HG03460 (cell line): Measurements from ENCODE around the gene ESR1.
"Not testable (repeated sequence)": the region's sequence is repeated elsewhere in the genome, so short reads cannot be mapped to it uniquely, and the experiment has no call there.

ENCODE experiments used
- ATAC-seq: cut with Tn5 transposase; IDR thresholded peaks from one replicate; pipeline ENCODE4 v1.9.1; 2021; ENCODE audit not compliant: unreplicated experiment

ESR1 gene

DNA sequence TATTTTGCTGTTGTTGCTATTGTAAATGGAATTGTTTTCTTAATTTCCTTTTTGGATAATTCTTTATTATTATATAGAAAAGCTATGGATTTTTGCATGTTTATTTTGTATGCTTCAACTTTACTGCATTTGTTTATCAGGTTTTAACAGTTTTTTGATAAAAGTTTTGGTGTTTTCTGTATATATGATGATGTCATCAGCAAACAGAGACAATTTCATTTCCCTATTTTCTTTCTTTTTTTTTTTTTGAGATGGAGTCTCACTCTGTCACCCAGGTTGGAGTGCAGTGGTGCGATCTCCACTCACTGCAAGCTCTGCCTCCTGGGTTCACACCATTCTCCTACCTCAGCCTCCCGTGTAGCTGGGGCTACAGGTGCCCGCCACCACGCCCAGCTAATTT, 156.9 kb downstream of the ESR1 start:
- ATAC-seq: not testable (repeated sequence)

DNA sequence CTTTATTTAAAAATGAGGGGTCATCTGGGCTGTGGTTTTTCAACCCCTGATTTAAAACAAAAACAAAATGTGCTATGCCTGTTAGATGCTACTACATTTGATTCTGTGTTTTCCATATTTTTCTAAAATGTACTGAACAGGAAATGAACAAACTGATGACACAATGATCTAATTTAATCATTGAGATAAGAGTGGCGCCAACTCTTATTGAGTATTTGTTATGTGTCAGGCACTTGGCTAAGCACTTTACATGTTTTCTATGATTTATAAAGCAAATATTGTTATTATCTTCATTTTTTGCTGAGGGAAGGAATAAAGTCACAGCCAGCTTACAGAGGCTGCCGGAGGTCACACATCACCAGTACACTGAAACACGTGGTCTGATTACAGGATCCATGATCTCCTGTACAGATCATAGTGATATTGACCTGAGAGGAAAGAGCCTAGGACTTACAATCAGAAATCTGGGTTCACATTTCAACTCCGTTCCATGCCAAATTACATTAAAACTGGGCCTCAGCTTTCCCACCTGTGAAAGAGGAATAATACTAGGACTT, 166.7 kb downstream of the ESR1 start:
- ATAC-seq: no peak

DNA sequence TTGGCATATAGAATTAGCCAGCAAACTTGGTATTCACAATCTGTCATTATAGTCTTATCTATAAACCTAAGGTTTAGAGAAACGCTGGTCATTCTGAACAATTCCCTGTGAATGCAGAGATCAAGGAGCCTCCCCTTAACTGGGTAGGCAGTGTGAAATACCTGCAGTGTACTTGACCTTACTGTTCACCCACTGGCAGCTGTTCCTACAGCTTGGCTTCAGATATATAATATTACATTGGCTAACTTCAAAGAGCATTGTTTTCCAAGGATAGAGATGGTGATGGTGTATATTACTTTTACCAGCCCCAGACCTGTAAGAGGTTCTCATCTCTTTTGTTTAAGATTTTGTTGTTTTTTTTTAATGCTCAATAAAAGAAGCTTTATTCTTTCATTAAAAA, 168.3 kb downstream of the ESR1 start:
- ATAC-seq: no peak

DNA sequence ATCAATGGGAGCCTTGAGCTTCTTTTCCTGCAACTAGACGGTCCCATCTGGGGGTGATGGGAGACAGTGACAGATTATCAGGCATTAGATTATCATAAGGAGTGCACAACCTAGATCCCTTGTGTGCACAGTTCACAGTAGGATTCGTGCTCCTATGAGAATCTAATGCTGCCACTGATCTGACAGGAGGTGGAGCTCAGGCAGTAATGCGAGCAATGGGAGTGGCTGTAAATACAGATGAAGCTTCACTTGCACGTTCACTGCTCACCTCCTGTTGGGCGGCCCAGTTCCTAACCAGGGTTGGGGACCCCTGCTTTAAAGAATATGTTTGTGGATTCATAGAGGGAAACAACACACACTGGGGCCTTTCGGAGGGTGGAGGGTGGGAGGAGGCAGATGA, 180.7 kb downstream of the ESR1 start:
- not testable (repeated sequence) for ATAC-seq

DNA sequence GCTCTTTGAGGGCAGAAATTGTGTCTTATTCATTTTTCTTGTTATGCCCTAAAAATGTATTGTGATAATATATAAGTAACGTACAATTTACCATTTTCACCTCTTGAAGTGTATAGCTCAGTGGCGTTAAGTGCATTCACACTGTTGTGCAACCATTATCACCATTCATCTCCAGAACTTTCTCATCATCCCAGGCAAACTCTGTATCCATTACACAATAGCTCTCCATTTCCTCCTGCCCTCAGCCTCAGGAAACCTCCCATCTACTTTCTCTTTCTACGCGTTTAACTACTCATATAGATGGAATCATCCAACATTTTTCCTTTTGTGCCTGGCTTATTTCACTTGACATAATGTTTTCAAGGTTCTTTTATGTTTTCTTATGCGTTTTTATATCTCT, 184.6 kb downstream of the ESR1 start:
- ATAC-seq: no peak

DNA sequence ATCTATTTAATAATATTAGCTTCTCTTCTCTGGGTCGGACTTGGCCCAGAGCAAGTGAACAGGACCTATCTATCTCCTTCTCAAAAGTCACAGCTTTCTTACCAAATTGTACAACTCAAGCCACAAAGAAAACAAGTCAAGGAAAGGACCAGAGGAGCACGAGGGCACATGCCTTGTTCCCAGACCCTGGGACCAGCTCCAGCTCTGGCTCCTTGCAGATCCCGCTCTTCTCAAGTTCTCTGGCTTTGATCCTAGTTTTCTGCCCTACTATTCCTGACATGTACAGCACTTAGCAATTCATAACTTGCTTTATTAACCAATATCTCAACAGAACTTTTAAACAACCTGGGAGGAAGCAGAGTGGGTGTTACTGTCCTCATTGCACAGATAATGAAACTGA, 185.9 kb downstream of the ESR1 start:
- ATAC-seq: no peak

DNA sequence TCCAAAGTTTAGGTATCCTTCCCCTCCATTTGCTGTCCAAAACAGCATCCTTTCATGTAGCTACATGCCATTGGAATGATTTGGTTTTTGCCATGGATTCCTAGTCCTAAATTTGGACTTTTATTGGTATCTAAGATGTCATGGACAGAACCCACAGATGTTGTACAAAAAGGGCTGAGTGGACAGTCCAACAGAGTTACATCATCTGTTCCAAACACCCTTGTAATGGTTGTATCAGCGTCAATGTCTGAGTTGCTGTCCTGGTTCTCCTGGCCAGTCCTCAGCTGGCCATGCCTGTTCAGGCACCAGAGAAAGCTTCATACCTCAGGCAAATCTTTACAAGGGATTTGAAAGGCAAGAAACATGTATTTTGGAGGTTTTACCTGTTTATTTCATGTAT, 191.3 kb downstream of the ESR1 start:
- ATAC-seq: no peak

DNA sequence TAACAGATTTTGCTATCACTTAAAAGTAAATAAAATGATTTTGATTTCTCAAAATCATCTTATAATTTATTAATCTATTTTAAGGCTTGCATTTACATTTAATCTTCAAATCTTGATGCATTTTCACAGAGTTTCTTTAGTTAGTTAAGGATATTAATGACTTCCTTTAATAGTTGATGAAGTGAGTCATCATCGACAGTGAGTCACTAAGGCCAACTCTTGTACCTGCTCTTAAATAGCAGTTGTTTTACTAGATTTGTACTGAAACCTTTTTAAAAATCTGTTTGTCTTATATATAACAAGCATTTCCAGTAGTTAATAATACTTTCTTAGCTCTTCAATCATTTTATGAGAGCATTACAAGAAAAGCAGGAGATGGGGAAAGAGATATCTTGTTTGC, 191.7 kb downstream of the ESR1 start:
- ATAC-seq: no peak

DNA sequence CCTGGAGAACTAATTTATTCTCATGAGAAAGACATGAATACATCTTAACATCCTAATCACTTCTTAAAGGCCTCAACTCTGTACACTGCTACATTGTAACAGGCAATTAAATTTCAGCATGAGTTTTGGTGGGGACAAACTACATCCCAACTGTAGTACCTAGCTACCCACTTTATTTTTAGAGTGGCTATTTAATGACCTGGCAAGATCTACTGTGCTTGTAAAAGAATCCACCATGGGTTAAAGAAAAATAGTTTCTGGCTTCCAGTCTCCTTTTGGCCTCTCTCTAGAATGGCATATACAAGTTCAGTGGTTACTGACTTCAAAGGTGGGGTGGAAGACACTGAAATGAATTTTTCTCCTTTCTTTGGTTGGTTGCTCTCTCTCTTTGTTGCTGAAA, 193.9 kb downstream of the ESR1 start:
- no peak for ATAC-seq

DNA sequence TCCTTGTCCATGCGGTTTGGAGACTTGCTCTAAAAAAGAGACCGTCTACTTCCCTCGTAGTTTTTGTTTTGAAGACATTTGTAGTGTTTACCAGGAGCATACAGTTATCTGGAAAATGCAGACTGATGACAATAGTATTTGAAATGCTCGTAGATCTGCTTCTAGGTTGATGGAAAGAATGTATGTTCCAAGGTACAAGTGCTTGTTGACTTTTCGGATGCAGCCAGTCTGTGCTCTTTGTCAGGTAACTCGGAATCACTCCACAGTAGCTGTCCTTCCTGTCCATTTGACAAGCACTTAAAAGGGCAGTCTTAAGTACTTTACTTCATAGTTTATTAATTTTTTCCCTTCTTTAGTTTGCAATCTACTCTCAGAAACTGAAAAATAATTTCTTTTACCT, 194.8 kb downstream of the ESR1 start:
- ATAC-seq: no peak

DNA sequence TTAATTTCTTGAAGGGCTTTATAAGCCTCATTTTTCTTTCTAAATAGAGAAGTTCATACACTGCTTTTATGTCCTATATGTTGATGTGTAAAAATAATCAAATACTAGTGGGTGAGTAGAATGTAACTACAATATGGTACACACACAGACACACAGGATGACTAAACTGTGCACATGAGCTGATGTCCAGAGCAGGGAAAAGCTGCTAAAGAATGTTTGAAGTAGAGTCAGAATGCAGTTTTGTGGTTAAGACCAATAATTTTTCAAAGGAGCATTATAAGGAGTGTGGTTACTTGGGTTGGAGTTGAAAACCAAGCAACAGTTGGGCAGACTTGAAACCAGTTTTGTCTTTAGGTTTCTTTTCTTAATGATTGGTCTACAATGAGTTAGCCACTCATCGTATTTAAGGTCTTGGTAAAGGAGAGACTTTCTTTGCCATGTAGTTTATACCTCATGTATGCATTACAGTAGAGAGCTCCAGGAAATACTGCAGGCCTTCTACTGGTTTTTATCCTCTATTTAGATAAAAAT, 196.6 kb downstream of the ESR1 start:
- ATAC-seq: no peak

DNA sequence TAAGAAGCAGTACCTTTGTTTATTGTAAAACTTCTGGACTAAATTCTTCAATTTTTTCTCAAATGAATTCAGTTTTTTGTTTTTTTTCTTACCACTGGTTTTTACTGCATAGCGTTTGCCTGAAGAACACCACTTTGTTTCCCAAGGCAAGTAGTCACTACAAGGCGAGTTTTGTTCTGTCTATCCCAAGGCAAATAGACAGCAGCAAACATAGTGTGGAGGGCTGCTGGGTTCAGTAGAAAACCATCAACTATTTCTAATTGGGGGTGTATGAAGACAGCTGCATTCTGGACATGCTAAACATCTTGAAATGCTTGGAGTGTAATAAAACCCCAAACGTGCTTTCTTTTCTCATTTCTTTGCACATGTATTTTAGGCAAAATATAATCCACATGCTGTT, 197.4 kb downstream of the ESR1 start:
- no peak for ATAC-seq

DNA sequence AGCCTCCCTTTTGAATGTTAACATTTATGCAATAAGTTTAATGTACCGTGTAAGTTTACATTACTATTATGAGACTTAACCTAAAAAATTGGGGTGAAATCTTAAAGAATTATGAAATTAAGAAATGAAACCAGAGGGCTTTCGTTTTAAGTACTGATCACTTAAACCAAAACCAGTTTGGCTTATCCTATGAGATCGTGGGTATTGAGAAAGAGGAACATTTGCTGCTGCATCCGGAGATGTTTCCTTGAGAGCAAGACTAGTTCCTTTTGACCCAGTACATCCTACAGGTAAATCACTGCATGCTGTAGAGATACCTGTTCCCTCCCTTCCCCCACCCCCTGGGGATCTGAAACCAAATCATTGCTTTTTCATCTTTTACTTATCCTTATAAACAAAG, 201.3 kb downstream of the ESR1 start:
- no peak for ATAC-seq

DNA sequence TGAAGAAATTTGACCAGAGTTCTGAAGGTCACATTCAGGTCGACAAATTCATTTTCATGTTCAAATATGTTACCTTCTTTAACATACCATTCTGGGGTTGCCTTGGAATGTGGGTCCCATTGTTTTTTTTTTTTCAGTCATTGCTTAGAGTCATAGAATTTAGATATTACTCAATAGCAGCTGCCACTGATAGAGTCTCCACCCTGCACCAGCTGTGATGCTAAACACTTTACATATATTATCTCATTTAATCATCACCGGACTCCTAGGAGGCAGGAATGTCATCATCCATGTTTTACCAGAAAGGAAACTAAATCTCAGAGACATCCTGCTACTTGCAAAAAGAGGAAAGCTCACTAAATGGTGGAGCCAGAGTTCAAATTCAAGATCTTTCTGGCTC, 204.7 kb downstream of the ESR1 start:
- no peak for ATAC-seq

DNA sequence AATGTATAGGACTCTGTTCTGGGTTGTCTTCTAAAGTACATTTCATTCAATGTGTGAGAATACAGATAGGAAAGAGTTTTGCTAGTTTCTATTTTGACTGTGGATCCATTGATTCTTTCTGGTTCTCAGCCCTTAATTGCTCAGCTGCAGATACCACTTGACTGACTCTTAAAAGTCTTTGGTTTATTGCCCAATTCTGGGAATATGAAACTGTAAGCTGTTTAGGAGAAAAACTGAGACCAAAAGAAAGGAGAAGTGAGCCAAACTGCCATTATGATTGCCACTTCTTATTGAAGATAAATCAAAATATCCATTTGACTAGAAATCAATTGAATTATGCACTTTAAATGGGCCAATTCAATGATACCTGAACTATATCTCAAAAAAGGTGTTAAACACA, 211.4 kb downstream of the ESR1 start:
- ATAC-seq: no peak

DNA sequence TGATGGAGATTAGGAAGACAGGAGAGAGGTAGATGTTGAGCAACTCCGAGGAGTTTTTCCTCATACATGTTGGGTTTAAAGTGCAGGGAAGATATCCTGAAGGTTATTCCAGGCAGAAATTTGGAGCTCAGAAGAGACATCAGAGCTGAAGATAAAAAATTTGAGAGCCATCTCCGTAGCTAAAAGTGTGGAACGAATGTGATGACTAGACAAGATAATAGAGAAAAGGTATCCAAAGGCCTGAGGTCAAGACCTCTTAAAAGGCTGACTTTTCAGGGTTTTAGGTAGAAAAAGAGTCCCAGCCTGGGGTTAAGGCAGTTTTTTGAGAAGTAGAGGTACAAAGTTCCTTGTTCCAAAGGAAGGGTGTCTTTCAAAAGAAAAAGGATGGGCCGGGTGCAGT, 214.8 kb downstream of the ESR1 start:
- no peak for ATAC-seq

DNA sequence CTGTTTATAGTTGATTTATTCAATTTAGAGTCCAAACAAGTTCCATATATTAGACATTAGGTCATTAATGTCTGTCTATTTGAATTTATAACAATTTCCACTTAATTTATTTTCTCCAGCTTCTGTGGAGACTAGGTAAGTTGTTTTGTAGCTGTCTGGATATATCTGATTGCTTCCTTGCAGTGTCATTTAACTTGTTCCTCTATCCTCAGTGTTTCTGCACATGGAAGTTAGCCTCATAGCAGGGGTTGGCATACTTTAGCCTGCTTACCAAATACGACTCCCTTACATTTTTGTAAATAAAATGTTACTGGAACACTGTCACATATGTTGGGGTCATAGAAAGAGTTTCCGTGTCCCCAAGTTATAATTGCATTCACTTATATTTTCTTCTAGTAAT, 216.1 kb downstream of the ESR1 start:
- ATAC-seq: no peak

DNA sequence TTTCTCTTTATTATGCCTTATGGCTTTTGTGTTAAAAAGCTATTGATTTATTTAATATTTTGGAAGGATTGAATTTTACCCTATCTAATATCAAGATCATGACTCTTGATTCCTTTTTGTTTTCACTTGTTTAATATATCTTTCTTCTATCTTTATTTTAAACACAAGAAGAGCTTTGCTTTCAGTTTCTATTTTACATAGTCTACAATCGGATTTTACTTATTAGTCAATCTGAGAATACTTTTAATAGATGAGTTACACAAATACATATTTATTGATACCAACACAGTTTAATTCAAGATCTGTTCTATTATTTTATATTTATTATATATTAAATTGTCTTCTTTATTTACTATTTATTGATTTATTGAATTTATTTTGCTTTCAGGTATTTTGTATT, 218.8 kb downstream of the ESR1 start:
- ATAC-seq: no peak

DNA sequence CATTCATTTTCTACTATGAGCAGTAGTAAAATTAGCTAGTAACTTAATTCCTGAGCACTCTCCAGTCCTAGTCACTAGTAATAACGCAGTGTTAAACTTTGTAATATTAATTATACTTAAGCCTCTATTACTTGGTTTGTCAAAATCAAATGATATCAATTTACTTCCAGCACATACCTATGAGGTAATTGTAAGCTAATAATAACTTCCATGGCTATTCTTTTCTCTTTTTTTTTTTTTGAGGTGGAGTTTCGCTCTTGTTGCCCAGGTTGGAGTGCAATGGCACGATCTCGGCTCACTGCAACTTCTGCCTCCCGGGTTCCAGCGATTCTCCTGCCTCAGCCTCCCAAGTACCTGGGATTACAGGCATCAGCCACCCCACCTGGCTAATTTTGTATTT, 219.3 kb downstream of the ESR1 start:
- ATAC-seq: not testable (repeated sequence)

DNA sequence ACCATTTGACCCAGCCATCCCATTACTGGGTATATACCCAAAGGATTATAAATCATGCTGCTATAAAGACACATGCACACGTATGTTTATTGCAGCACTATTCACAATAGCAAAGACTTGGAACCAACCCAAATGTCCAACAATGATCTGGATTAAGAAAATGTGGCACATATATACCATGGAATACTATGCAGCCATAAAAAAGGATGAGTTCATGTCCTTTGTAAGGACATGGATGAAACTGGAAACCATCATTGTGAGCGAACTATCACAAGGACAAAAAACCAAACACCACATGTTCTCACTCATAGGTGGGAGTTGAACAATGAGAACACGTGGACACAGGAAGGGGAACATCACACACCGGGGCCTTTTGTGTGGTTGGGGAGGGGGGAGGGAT, 226.3 kb downstream of the ESR1 start:
- not testable (repeated sequence) for ATAC-seq

DNA sequence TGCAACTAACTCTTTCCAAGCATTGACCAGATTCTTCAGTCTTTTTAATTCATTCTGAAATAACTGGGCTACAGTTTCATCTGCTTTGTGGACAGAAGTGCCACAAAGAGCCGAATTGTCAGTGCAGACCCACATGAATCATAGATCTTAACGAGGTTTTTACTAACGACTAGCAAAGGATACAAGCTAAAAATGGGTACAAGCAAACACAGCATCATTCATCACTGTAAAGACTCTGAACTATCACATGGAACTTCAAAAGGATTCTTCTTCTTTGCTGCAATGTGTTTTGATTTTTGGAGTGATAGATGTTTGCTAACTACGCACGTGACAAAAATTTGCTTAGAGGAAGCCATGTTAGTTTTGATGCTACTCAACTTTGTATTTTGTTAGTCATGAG, 227.1 kb downstream of the ESR1 start:
- no peak for ATAC-seq

DNA sequence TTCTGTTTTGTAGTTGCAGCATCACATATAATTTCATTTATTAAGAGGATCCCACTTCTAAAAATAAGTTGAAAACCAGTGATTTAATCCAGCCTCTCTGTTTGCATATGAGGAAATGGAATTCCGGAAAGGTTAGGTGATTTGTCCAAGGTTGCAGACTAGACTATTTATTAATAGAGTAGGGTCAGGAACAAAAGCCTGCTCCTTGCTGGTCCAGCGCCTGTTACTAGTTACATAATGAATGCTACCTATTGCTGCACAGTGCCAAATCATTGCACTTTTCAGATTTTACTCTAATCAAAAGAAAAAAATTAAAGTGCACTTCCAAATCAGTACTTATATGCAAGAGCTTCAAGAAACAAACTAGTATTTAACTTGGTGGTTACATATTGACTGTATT, 238.6 kb downstream of the ESR1 start:
- no peak for ATAC-seq

DNA sequence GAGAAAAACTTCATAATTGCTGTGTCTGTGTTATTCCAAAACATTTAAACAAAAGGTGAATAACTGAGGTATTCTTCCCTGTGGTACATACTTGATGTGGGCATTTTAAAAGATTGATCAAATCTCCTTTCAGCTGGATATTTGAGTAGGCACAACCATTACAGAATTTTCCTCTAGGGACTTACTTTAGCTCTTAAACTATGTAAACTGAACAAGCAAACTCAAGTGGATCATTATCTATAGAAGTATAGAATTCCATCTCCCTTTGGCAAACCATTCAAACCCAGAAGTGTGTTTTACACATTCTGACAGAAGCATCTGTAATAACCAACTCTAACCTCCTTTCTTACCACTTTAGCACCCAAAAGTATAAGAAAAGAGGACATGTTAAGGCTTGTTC, 241.4 kb downstream of the ESR1 start:
- ATAC-seq: no peak

DNA sequence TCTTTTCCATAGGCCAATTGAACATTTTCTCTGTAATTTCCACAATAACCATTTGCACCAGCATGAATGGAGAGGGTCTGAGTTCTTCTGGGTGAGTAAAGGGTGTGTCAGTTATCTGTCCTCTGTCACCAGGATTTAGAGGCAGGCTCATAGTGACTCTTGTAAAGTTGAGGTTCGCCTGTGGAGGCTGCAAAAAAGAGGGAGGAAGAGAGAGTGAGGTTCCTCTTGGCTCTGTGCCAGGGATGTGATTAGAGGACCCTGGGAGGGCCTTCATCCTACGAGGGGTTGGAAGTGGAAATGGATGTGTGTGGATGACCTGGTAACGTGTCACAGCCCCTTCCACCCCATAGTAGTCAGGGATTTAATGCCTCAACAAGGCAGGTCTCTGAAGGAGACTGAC, 242.0 kb downstream of the ESR1 start:
- ATAC-seq: no peak
